Esophagus (tissue), 2 donors: ENCODE results near the gene OR14I1. TPM values are rescaled to one million over a fixed set of nuclear protein-coding genes. Genes with fewer than 3 reads are reported as not detected.

Source experiments
- H3K27ac ChIP-seq, 2 donors: one replicate each; pipeline ENCODE4 v1.5.1; 2013; ENCODE audit warnings: low read depth in 2 of 2, mild to moderate bottlenecking in 2 of 2, inconsistent platforms in 1 of 2, low read length in 1 of 2, moderate library complexity in 1 of 2
- H3K27me3 ChIP-seq, 2 donors: one replicate each; pipeline ENCODE4 v1.6.1; 2013; ENCODE audit warnings: low read length in 2 of 2, control low read depth in 1 of 2, mild to moderate bottlenecking in 1 of 2; ENCODE audit not compliant: insufficient read depth in 2 of 2, control insufficient read depth in 1 of 2
- H3K36me3 ChIP-seq, 2 donors: one replicate each; pipeline ENCODE4 v1.6.1; 2013; ENCODE audit warnings: low read length in 1 of 2; ENCODE audit not compliant: control insufficient read depth in 2 of 2, insufficient read depth in 2 of 2
- H3K4me1 ChIP-seq, 2 donors: one replicate each; pipeline ENCODE4 v1.6.1; 2013; ENCODE audit warnings: low read length in 1 of 2; ENCODE audit not compliant: control insufficient read depth in 2 of 2, insufficient read depth in 2 of 2
- H3K4me3 ChIP-seq, 2 donors: one replicate each; pipeline ENCODE4 v1.5.1; 2013; ENCODE audit warnings: low read length in 2 of 2, mild to moderate bottlenecking in 2 of 2, low read depth in 1 of 2, moderate library complexity in 1 of 2
- H3K9me3 ChIP-seq, 2 donors: one replicate each; pipeline ENCODE4 v1.6.1; 2013; ENCODE audit warnings: mild to moderate bottlenecking in 2 of 2, low read depth in 1 of 2, low read length in 1 of 2, moderate library complexity in 1 of 2; ENCODE audit not compliant: control insufficient read depth in 2 of 2, insufficient read depth in 1 of 2
- WGBS, 2 donors: extraction: QIAGEN DNeasy Blood & Tissue Kit; methylation state at CpG; one replicate each; pipeline ENCODE4 v1.1.7; 2013; 5-methylcytosine and 5-hydroxymethylcytosine counted together
- polyA plus RNA-seq, 2 donors: library from polyadenylated mRNA; stranded (reverse); fragments of 200-250 nt; gene quantifications; one replicate each; pipeline ENCODE4 v1.2.3, GENCODE V29; 2013
- donor health status: healthy with polysubstance abuse.
- donor health status: Bipolar disorder and iron deficiency.

OR14I1 gene
- polyA plus RNA-seq, 2 donors, result not detected

DNA sequence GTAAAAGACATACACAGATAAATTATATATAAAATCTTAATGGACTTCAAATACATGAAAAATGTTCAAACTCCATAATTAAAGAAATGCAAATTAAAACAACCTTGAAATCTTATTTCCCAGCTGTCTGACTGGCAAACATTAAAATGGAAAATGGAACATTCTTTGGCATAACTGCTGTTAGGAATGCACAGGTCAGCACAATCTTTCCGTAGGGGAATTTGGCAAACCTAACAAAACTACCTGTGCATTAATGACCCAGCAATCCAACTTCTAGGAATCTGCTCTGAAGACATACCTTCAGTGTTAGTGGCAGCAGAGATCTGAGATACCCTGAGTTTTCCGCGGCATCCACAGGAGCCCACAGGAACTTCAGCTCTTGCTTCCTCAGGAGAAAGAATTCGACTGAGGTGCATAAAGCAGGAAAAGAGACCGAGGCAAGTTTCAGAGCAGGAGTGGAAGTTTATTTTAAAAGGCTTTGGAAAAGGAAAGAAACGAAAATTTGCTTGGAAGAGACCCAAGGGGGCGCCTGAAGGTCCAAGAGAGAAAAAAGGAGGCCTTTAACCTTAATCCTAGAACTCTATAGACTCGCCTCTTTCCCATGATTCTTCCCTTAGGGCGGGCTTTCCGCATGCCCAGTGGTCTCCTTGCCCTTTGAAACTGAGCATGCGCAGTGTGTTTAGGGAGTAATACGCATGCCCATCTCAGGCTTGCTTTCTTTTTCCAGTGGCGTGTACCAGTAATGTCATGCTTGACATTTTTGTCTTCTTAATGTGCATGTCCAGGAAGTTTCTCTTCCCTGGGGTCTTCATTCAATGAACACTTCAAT, 28.2 kb upstream of the OR14I1 start:
- 74 to 75% methylated on average over 13 of the region's 13 CpGs for WGBS, 2 donors
- Histone ChIP-seq H3K4me3 (no peak overlapping the region), H3K36me3 (no peaks in the 10 kb centered on the region), H3K9me3 (peaks cover 0 to 3% of the 10 kb centered on the region in 2 donors), H3K27me3 (no peaks in the 10 kb centered on the region), H3K27ac (no peak overlapping the region), H3K4me1 (no peaks in the 10 kb centered on the region)

DNA sequence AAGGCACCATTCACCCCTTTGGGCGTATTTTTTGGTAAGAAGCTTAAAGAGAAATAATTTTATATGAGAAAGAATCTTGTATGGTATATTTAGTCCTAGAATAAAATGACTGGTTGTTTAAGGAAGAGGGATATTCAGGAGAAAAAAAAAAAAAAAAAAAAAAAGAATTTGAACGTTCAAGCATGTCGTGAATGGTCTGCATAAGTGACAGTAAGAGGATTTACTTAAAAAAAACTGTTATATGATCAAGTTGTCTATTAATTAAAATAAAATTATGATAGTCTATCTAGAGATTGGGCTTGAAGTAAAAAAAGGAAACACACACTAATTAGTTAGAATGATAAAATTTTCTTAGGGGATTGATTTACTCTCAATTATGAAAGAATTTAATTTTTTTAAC, 11.7 kb upstream of the OR14I1 start:
- Histone ChIP-seq H3K27ac (no peak overlapping the region), H3K27me3 (no peaks in the 10 kb centered on the region), H3K9me3 (no peaks in the 10 kb centered on the region), H3K36me3 (no peaks in the 10 kb centered on the region), H3K4me3 (no peak overlapping the region), H3K4me1 (no peaks in the 10 kb centered on the region)
- 45 to 48% methylated on average over 3 of the region's 3 CpGs for WGBS, 2 donors

GRCh38 chr1:248710305-248710900, 7.8 kb upstream of the OR14I1 start:
- H3K36me3 ChIP-seq, result no peaks in the 10 kb centered on the region
- no peaks in the 10 kb centered on the region for H3K27me3 ChIP-seq
- no peak overlapping the region for H3K27ac ChIP-seq
- H3K9me3 ChIP-seq, result no peaks in the 10 kb centered on the region
- 76 to 81% methylated on average over 4 of the region's 4 CpGs for WGBS, 2 donors
- H3K4me1 ChIP-seq, result no peaks in the 10 kb centered on the region
- H3K4me3 ChIP-seq, result no peak overlapping the region

GRCh38 chr1:248704606-248705005, 2.0 kb upstream of the OR14I1 start:
- Histone ChIP-seq H3K9me3 (no peaks in the 10 kb centered on the region), H3K4me1 (no peaks in the 10 kb centered on the region), H3K27ac (no peak overlapping the region), H3K4me3 (no peak overlapping the region), H3K27me3 (no peaks in the 10 kb centered on the region), H3K36me3 (no peaks in the 10 kb centered on the region)
- WGBS, 2 donors, result 45 to 49% methylated on average over 2 of the region's 2 CpGs

DNA sequence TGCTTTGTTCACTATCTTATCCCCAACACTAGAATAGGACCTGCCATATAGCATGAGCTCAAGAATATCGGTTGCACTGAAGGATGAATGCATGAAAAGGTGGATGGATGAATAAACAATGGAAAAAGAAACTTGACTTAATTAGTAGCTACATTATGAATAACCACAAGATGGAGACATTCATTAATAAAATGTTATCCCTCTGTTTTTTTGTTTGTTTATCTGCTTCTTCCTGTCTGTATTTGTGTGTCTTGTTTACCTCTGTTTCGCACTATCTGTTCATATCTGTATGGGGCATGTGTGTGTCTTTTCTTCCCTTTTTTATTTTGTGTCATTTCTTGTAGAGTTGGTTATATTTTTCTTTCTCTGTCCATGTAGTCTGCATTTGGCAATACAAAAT, 1.1 kb upstream of the OR14I1 start:
- WGBS, 2 donors, result 69 to 70% methylated on average over 2 of the region's 2 CpGs
- Histone ChIP-seq H3K27me3 (no peaks in the 10 kb centered on the region), H3K36me3 (no peaks in the 10 kb centered on the region), H3K4me1 (no peaks in the 10 kb centered on the region), H3K27ac (no peak overlapping the region), H3K9me3 (no peaks in the 10 kb centered on the region), H3K4me3 (no peak overlapping the region)

- Histone ChIP-seq H3K36me3 (no peaks in the 10 kb centered on the region), H3K4me1 (no peaks in the 10 kb centered on the region), H3K27ac (no peak overlapping the region), H3K9me3 (no peaks in the 10 kb centered on the region), H3K4me3 (no peak overlapping the region), H3K27me3 (no peaks in the 10 kb centered on the region)
- WGBS, 2 donors, result 43 to 51% methylated on average over 1 of the region's 1 CpG
Observed at GRCh38 chr1:248699099-248699498, 3.5 kb downstream of the OR14I1 start.

GRCh38 chr1:248697907-248698306, 4.7 kb downstream of the OR14I1 start:
- Histone ChIP-seq H3K4me3 (no peak overlapping the region), H3K27me3 (no peaks in the 10 kb centered on the region), H3K9me3 (no peaks in the 10 kb centered on the region), H3K36me3 (no peaks in the 10 kb centered on the region), H3K27ac (no peak overlapping the region), H3K4me1 (no peaks in the 10 kb centered on the region)
- 76 to 78% methylated on average over 6 of the region's 6 CpGs for WGBS, 2 donors

DNA sequence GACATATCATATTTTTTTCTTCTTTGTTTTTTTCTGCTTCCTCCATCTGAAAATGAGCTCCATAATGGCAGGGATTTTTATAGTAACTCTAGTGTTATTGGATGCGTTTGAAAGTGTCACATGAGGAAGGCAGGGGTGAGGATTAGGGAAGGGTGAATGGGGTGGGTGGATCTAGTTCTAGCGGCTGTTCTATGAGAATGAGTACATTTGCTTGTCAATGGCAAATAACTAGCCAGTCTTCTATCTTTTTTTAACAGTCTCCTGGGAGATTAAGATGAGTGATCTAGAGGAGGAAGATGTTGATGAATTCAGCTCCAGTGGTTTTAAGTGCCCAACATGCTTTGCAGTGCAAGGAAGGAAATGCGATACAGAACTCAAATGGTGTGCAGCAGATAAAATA, 5.8 kb downstream of the OR14I1 start:
- WGBS, 2 donors, result 83 to 85% methylated on average over 3 of the region's 3 CpGs
- Histone ChIP-seq H3K4me1 (no peaks in the 10 kb centered on the region), H3K27me3 (no peaks in the 10 kb centered on the region), H3K9me3 (no peaks in the 10 kb centered on the region), H3K4me3 (no peak overlapping the region), H3K36me3 (no peaks in the 10 kb centered on the region), H3K27ac (no peak overlapping the region)

DNA sequence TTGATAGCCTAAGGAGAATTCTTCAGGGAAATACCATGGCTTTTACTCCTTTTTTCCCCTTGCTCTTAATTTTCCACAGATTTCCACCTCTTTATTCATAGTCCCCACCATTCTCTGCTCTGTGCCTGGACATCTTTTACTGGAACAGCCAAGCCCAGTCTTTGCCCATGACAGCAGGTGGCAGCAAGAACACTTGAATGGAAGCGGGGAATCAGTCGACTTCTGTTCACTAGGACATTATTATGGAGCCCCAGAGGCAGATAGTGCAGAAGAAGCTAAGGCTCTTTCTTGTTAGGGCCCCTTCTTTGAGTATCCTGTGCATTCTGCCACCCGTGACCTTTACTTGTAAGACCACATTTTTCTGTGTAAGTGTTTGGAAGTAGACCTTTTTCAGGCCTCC, 6.3 kb downstream of the OR14I1 start:
- Histone ChIP-seq H3K4me1 (no peaks in the 10 kb centered on the region), H3K27ac (no peak overlapping the region), H3K4me3 (no peak overlapping the region), H3K27me3 (no peaks in the 10 kb centered on the region), H3K36me3 (no peaks in the 10 kb centered on the region), H3K9me3 (peaks cover 0 to 4% of the 10 kb centered on the region in 2 donors)
- WGBS, 2 donors, result 63 to 64% methylated on average over 3 of the region's 3 CpGs
